Activated CD8-positive, alpha-beta memory T cell treated with anti-CD3 and anti-CD28 coated beads for 48 hours (primary cell): ENCODE results near the gene MINK1.
"Not testable (repeated sequence)": the region's sequence is repeated elsewhere in the genome, so short reads cannot be mapped to it uniquely, and the experiment has no call there.

Experiments used
- DNase-seq, 3 experiments: peaks; one replicate each; pipeline ENCODE4 v3.0.0-alpha.2; 2020; ENCODE audit warnings: low read depth in 2 of 3, low spot score in 2 of 3

MINK1 gene

GRCh38 chr17:4843321-4844000 is 10.3 kb downstream of the MINK1 start:
- DNase-seq = no peak

- DNase-seq = no peak
Measured at GRCh38 chr17:4845118-4845517, 12.0 kb downstream of the MINK1 start.

- DNase-seq = no peak
Measured at GRCh38 chr17:4846635-4847390, 13.7 kb downstream of the MINK1 start.

GRCh38 chr17:4849011-4849536 is 15.9 kb downstream of the MINK1 start:
- DNase-seq = no peak

- no peak for DNase-seq
Measured at GRCh38 chr17:4850246-4850645, 17.1 kb downstream of the MINK1 start.

- DNase-seq = no peak
Measured at GRCh38 chr17:4851084-4851483, 17.9 kb downstream of the MINK1 start.

GRCh38 chr17:4852567-4853207 is 19.5 kb downstream of the MINK1 start:
- DNase-seq = no peak

GRCh38 chr17:4853208-4853671 is 20.1 kb downstream of the MINK1 start:
- DNase-seq = no peak

- DNase-seq = no peak
Measured at GRCh38 chr17:4854111-4854681, 21.1 kb downstream of the MINK1 start.

GRCh38 chr17:4856271-4856936 is 23.3 kb downstream of the MINK1 start:
- no peak for DNase-seq

- no peak for DNase-seq
Measured at GRCh38 chr17:4856937-4857314, 23.8 kb downstream of the MINK1 start.

GRCh38 chr17:4857347-4857746 is 24.2 kb downstream of the MINK1 start:
- DNase-seq = not testable (repeated sequence)

- no peak for DNase-seq
Measured at GRCh38 chr17:4858068-4858881, 25.1 kb downstream of the MINK1 start.

GRCh38 chr17:4858882-4859260 is 25.7 kb downstream of the MINK1 start:
- no peak for DNase-seq

GRCh38 chr17:4859816-4860625 is 26.9 kb downstream of the MINK1 start:
- no peak for DNase-seq

- no peak for DNase-seq
Measured at GRCh38 chr17:4860651-4861050, 27.5 kb downstream of the MINK1 start.

- DNase-seq = no peak
Measured at GRCh38 chr17:4861052-4861451, 27.9 kb downstream of the MINK1 start.

- DNase-seq = no peak
Measured at GRCh38 chr17:4862720-4863119, 29.6 kb downstream of the MINK1 start.

GRCh38 chr17:4863321-4863720 is 30.2 kb downstream of the MINK1 start:
- DNase-seq = no peak
